Right lobe of liver (tissue), 6 donors: Measurements from ENCODE around the gene PRAC1. TPM values are rescaled to one million over a fixed set of nuclear protein-coding genes. Genes with fewer than 3 reads are reported as not detected.

Experiments
- ATAC-seq, 4 donors: fragments of 200-7000 bp; cut with Tn5 transposase; one replicate each; pipeline ENCODE4 v1.9.1; 2020; ENCODE audit warnings: mild to moderate bottlenecking in 4 of 4, moderate library complexity in 4 of 4
- DNase-seq, 3 donors: peaks; one replicate each; pipeline ENCODE4 v3.0.0-alpha.2; 2020
- H3K27ac ChIP-seq, 3 donors: fragments of 200-600 bp; one replicate each; pipeline ENCODE4 v1.8.0; 2022
- H3K27me3 ChIP-seq, 2 donors: fragments of 200-600 bp; one replicate each; pipeline ENCODE4 v1.8.0; 2022
- H3K36me3 ChIP-seq, 4 donors: fragments of 200-600 bp; sonication (generic) in 1 of 4; one replicate each; pipeline versions ENCODE4 v1.5.1 to v1.8.0; 2017 to 2022; ENCODE audit warnings: control low read depth in 1 of 4
- H3K4me1 ChIP-seq, 4 donors: fragments of 200-600 bp; sonication (generic) in 1 of 4; one replicate each; pipeline versions ENCODE4 v1.5.1 to v1.8.0; 2017 to 2022; ENCODE audit warnings: control low read depth in 1 of 4
- H3K4me3 ChIP-seq, 3 donors: fragments of 200-600 bp; one replicate each; pipeline ENCODE4 v1.8.0; 2022
- H3K9me3 ChIP-seq, 4 donors: fragments of 200-600 bp; sonication (generic) in 1 of 4; one replicate each; pipeline versions ENCODE4 v1.5.1 to v1.8.0; 2017 to 2022; ENCODE audit warnings: control low read depth in 1 of 4
- POLR2A ChIP-seq: fragments of 450-650 bp; IDR thresholded peaks from one replicate; pipeline ENCODE4 v1.6.1; 2017; ENCODE audit warnings: antibody characterized with exemption, mild to moderate bottlenecking
- WGBS: methylation state at CpG from one replicate; pipeline ENCODE4 v1.1.6; 2018; ENCODE audit warnings: low coverage, low lambda C conversion rate; ENCODE audit not compliant: insufficient coverage; ENCODE audit errors: missing lambda C conversion rate; 5-methylcytosine and 5-hydroxymethylcytosine counted together
- intact Hi-C, 2 donors: fragments of 100-400 bp; cut with DNase I; formaldehyde crosslinking; loops; one replicate each; pipeline versions ENCODE4 v1.11.2 to v1.14.1; 2022
- total RNA-seq, 6 experiments: library from RNA; depleted of rRNA in 2 of 6; stranded (reverse); fragments of >200 nt in 2 of 6; fragmentation: NEBNext Ultra II Directional in 3 of 6; extraction: Animal tissue kit (Norgen Biotek cat#: 25700) in 3 of 6; gene quantifications; one replicate each; pipeline versions ENCODE4 v1.1.0 to v1.2.4, GENCODE V29; 2016 to 2023
- TF ChIP-seq, protein P1 (sequence below), 4 donors: fragments of 200-600 bp in 3 of 4; fragments of 450-650 bp in 1 of 4; IDR thresholded peaks; one replicate each; pipeline versions ENCODE4 v1.5.1 to v1.8.0; 2016 to 2022; ENCODE audit warnings: antibody characterized with exemption in 4 of 4, mild to moderate bottlenecking in 2 of 4
- donor health status: DM: no; HTN: yes; CAD: no.
- donor health status: DM: no; HTN: no; CAD: no.
- donor health status: DM: no; HTN: no; CAD: no.
- donor health status: DM: no; HTN: yes; CAD: no.
- donor health status: DM: no; HTN: yes; CAD: no.

The PRAC1 gene
- total RNA-seq, 6 experiments from 2014 or later, result not detected

DNA sequence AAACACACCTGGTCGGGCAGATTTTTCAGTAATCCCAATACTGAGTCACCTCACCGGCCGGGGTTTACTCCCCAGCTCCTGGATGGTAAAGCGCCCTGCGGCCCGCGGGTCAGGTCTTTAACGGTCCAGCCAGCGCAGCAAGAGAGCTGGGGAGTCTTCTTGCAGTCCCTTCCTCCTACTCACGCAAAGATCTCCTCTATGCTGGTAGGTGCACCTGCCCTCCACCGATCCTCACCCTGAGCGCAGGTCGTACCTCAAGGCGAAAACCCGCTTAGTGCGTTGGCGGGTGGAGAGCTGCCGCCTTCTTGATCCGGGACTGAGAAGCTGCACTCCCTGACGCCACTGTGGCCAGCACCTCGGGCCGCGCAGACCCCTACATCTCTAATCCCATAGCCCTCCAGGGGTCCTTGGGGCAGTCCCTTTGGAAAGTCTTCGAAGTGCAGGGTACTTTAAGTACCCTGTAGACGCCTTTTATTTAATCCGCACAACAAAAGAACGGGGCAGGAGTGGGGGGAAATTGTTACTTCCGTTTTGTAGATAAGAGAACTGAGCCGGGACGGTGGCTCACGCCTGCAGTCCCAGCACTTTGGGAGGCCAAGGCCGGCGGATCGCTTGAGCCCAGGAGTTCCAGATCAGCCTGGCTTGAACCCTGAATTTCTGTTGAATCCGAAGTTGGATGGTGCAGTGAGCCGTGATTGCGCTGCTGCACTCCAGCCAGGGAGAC, 16.6 kb upstream of the PRAC1 start:
- WGBS, result 2% methylated on average over 31 of the region's 37 CpGs
- ATAC-seq, result peak in 1 of 4 donors; percentile 19

DNA sequence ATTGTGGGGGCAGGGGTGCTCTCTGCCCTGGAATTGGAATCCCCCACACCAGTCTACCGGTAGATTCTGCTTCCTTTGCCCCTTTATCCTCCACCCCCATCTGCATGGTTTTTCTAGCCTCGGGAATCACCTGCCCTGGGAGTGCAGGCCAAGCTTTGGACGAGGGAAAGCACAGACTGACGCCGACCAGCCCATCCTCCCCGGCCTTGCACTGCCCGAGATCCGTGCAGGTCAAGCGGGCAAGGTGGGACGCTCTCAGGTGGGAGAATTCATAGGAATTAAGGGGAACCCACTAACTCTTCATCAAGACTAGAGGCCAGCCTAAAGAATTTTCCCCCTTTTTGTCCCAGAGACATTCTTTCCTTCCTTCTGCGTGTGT, 16.1 kb upstream of the PRAC1 start:
- Histone ChIP-seq H3K4me1 (no peaks in the 10 kb centered on the region), H3K27ac (no peak overlapping the region), H3K9me3 (no peaks in the 10 kb centered on the region), H3K27me3 (peaks cover 22 to 44% of the 10 kb centered on the region in 2 donors), H3K36me3 (no peaks in the 10 kb centered on the region), H3K4me3 (no peak overlapping the region)
- no peak for DNase-seq
- WGBS, result 0% methylated on average over 11 of the region's 11 CpGs
- no peak for TF ChIP-seq POLR2A
- TF ChIP-seq, protein P1, sequence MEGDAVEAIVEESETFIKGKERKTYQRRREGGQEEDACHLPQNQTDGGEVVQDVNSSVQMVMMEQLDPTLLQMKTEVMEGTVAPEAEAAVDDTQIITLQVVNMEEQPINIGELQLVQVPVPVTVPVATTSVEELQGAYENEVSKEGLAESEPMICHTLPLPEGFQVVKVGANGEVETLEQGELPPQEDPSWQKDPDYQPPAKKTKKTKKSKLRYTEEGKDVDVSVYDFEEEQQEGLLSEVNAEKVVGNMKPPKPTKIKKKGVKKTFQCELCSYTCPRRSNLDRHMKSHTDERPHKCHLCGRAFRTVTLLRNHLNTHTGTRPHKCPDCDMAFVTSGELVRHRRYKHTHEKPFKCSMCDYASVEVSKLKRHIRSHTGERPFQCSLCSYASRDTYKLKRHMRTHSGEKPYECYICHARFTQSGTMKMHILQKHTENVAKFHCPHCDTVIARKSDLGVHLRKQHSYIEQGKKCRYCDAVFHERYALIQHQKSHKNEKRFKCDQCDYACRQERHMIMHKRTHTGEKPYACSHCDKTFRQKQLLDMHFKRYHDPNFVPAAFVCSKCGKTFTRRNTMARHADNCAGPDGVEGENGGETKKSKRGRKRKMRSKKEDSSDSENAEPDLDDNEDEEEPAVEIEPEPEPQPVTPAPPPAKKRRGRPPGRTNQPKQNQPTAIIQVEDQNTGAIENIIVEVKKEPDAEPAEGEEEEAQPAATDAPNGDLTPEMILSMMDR (IDR thresholded peaks at IDR 0.05), result no peak
- intact Hi-C loops, result loop anchor here in 1 of 2 donors (10.0 kb wide), 1 partner anchor 46 kb away; no protein-coding TSS in a partner anchor
- peak in 1 of 4 donors; percentile 19 for ATAC-seq

More for the DNA sequence above, 16.6 kb upstream of the PRAC1 start:
- DNase-seq, result no peak
- H3K27ac ChIP-seq, result no peak overlapping the region
- no peaks in the 10 kb centered on the region for H3K4me1 ChIP-seq
- H3K36me3 ChIP-seq, result no peaks in the 10 kb centered on the region
- intact Hi-C loops, result loop anchor here in 1 of 2 donors (10.0 kb wide), 1 partner anchor 46 kb away; no protein-coding TSS in a partner anchor
- H3K27me3 ChIP-seq, result peaks cover 20 to 38% of the 10 kb centered on the region in 2 donors
- no peak overlapping the region for H3K4me3 ChIP-seq
- H3K9me3 ChIP-seq, result no peaks in the 10 kb centered on the region
- no peak for TF ChIP-seq POLR2A
- TF ChIP-seq, protein P1 (IDR thresholded peaks at IDR 0.05), result no peak

GRCh38 chr17:48737330-48738043, 15.2 kb upstream of the PRAC1 start:
- Histone ChIP-seq H3K27ac (no peak overlapping the region), H3K9me3 (no peaks in the 10 kb centered on the region), H3K4me3 (no peak overlapping the region), H3K27me3 (peaks cover 31 to 53% of the 10 kb centered on the region in 2 donors), H3K4me1 (no peaks in the 10 kb centered on the region), H3K36me3 (no peaks in the 10 kb centered on the region)
- intact Hi-C loops, result loop anchor here in 1 of 2 donors (10.0 kb wide), 1 partner anchor 47 kb away; no protein-coding TSS in a partner anchor
- no peak for TF ChIP-seq POLR2A
- TF ChIP-seq, protein P1 (IDR thresholded peaks at IDR 0.05), result no peak
- no peak for DNase-seq
- WGBS, result 18% methylated on average over 3 of the region's 4 CpGs
- ATAC-seq, result peak in 2 of 4 donors; percentile 10 to 28

- no peak for ATAC-seq
- intact Hi-C loops, result loop anchor here in 1 of 2 donors (10.0 kb wide), 1 partner anchor 50 kb away; no protein-coding TSS in a partner anchor
These were observed 12.7 kb upstream of the PRAC1 start for GRCh38 chr17:48735062-48735351.

More at GRCh38 chr17:48735062-48735351, 12.7 kb upstream of the PRAC1 start:
- TF ChIP-seq, protein P1 (IDR thresholded peaks at IDR 0.05), result no peak
- TF ChIP-seq POLR2A, result no peak
- Histone ChIP-seq H3K36me3 (no peaks in the 10 kb centered on the region), H3K27ac (no peak overlapping the region), H3K9me3 (no peaks in the 10 kb centered on the region), H3K4me1 (no peaks in the 10 kb centered on the region), H3K27me3 (peaks cover 24 to 64% of the 10 kb centered on the region in 2 donors), H3K4me3 (no peak overlapping the region)
- no peak for DNase-seq
- 8% methylated on average over 7 of the region's 7 CpGs for WGBS
